ENCODE measurements around the gene TOM1L2.
A peak's percentile ranks its signal among the peaks of the same experiment; 100 is the strongest.

TOM1L2 gene

DNA sequence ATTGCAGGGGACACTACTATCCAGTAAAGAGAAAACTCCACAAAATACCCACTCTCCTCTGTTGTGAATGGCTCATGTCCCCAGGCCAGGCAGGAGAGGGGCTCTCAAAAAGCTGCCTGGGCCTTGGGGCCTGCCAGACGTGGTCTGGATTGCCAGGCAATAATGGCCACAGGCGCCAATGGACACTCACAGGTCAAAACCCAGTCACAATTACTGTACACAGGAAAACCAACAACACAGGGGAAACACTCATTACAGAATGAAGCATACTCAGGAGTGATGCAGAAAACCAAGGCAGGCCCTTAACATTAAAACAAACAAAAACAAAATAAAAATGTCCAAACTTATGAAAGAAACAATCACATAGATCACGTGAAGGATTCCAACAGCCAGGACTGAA is 100.3 kb downstream of the TOM1L2 start:
- DNase-seq: no peak

DNA sequence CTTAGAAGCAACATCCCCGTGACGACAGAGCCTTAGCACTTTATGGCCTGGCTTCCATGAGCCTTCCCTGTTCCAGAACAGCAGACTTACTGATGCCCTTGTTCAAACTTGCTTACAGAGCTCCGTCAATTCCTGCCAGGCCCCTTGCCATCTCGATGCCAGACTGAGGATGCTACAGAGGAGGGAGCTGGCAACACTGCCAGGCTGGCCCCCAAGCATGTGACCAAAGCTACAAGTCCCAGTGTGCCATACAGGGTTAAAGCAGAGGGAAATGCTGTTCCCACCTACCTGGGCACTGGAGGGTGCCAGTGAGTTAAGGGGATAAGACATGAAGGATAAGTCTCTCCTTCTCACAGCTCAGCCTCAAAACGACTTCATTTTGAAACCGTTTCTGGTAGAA is 102.0 kb downstream of the TOM1L2 start:
- no peak for DNase-seq

DNA sequence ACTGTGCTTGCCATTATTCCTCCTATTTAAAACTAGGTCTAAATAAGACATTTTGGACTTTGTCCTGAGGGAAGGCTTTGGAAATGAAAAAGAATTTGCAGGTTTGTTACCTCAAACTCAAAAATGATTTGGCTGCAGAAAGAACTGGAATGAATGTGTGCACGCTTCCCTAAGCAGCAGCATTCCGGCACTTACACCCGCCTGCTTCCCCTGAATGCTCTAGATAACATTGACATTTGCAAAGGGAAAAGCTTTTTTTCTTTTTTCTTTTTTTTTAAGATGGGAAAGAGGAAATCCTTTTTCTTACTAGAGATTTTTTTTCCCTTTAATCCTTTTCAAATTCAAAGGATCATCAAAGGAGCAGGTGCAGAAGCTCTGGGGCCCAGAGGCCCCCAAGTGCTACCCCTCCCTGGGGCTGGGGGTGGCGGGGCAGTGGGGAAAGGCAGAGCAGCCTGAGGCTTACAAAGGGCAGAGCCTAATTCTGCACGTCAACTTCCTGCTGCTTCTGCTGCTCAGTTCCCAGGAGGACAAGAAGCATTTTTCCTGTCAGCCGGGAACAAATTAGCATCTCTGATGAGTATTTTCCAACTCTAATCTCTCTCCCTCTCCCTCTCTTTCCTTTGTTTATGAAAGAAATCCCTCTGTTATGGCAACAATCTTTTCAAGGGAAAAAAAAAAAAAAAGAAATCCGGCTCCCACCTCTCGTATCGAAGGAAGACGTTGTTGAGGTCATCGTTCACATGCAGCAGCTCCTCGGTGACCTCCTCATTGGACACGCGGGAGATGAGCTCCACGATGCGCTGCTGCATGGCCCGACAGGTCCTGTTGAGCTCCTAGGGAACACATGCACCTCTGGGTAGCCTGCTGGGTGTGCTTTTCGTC is 103.3 kb downstream of the TOM1L2 start:
- no peak for DNase-seq

DNA sequence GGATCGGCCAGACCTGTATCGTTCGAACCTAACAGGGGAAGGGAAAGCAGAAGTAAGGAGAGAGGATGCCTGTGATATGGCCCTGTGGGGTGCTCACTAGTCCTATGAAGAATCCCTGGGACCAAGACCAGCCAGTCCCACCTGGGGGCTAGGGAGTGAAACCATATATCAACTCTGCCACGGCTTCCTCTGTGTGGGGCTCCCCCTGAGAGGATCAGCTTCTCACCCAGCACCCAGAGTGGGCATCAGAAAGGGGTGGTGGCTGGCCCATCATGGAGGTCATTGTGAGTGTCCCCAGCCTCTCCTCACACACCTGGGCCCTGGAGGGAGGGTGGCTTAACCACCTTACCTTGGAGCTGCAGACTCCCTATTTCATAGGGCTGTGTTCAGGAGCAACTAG is 105.3 kb downstream of the TOM1L2 start:
- DNase-seq: no peak

DNA sequence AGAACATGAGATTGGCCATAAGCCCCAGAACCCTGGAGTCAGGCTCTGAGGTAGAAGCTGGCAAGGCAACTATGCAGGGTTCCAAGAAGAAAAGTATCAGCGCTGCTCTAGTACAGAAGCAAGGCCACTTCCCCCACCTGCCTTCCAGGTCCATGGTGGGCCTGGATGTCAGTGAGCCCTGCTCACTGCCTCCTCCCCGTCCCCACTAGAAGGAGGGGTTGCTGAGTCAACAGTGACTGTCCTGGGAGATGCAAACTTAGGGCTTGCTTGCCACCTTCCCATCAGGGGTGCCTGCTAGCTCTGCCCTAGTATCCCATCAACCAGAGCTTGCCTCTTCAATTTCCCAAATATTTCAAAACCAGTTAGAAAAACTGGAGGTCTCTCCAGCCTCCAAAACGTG is 105.8 kb downstream of the TOM1L2 start:
- no peak for DNase-seq

DNA sequence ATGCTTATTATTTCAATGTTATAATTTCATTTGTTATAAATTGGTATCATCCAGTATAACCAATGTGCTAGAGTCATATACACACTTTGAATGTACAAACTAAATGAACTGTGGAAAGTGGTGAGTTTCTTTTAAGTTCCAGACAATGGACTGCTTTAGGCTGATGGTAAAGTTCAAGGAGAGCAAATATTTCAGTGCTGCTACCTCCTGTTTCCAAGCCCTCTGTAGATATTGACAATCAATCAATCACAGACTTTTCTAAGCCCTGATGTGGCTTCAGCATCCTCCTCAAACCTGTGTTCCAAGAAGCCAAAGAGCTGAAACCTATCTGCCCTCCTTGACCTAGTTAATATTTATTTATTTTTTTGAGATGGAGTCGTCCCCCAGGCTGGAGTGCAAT is 107.2 kb downstream of the TOM1L2 start:
- no peak for DNase-seq

DNA sequence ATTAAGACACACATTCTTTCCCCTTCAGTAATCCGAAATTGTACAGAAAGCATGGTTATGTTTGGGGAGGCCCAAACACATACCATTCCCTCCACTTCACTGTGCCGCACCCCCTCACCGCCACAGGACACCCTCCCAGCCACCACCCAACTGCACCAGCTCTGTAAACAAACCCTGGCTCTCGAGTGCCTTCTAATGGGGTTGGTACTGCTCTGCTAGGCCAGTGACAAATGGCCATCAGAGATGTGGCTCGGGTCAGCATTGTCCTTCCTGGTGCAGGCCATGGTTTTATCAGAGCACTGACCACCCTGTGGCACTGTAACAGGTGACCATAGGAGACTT is 111.5 kb downstream of the TOM1L2 start:
- no peak for DNase-seq

DNA sequence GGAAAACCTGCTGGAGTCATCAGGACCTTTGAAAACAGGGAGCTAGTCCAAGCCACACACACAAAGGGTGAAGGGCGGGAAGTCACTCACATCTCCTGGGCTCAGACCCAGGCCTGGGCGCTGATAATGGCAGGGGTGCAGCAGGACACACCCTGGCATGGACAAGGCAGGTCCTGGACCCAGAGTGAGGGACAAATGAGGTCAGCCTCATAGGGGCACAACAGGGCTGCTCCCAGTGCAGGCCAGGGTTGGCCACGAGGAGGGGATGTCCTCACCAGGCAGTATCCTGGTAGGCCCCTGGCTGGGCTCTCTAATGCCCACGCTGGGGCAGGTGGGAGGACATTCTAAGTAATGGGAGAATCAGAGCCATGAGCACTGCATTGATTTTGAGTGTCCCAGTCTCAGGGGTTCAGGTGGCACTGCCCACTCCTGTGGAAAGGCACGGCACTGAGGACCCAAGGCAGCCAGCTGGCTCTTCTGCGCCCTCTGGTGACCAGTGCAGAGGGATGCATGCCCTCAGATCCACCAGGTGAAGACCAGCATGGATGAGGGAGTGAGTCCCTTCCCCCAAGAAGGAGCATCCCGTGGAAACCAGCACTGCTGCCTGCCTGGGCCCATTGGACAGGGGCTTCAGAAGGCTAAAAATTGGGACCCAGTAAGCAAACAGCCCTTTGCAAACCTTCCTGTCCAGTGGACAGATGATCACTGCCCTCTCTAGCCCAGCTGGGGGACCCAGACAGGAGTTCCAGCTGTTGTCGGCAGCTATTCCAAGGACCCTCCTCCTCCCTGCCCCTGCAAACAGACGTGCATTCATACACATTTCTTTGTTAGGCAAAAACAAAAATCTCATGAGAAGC is 112.1 kb downstream of the TOM1L2 start:
- DNase-seq: peak; percentile 72

DNA sequence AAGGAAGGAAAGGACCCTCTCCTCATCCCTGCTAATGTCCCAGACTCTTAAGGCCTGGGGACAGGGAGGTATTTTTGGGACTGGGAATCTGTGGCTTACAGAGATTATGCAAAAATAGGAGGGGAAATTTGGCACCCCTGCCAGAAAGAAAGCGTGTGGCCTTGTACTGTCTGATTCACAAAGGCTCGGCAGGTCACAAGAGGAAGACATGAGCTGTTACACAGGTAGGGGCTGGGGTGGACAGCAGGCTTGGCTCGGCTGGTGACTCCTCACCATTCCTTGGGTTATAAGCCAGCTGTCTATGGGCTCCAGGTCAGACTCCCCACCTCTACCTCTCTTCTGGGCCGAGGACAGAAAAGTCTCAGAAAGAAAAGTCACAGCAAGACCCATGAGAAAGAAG is 114.7 kb downstream of the TOM1L2 start:
- no peak for DNase-seq

DNA sequence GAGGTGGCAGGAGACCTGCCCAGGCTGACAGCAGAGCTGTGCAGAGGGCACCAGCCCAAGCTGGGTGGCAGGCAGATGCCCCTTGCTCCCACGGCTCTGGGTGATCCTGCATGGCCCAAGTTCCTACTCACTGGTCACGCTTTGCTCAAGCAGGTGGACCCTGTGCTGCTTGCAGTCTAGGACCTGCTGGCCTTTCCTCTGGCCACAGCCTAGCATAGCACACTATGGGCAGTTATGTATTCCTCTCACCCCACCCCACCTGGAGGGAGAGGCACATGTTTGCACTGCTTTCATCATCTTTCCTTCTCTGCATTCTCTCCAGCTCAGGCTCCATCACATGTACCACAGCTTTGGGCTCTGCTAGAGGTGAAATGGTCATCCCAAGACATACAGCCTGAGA is 115.8 kb downstream of the TOM1L2 start:
- DNase-seq: no peak

DNA sequence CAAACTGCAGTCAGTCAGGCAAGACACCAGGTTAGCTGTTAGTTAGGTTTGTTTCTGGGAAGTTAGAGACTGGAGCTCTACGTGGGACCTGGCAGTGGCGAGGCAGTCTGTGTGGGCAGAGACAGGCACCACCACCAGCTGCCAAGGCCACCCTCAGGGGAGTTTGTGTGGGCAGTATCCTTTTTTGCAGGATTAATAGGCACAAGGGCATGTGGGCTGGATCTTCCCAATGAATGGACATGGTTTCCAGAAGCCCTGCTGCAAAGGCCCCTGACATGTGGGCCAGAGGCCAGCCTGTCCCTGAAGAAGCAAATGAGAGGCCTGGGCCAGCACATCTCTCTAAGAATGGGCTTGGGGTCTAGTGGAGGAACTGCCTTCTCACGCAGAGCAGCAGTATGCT is 116.2 kb downstream of the TOM1L2 start:
- DNase-seq: no peak

DNA sequence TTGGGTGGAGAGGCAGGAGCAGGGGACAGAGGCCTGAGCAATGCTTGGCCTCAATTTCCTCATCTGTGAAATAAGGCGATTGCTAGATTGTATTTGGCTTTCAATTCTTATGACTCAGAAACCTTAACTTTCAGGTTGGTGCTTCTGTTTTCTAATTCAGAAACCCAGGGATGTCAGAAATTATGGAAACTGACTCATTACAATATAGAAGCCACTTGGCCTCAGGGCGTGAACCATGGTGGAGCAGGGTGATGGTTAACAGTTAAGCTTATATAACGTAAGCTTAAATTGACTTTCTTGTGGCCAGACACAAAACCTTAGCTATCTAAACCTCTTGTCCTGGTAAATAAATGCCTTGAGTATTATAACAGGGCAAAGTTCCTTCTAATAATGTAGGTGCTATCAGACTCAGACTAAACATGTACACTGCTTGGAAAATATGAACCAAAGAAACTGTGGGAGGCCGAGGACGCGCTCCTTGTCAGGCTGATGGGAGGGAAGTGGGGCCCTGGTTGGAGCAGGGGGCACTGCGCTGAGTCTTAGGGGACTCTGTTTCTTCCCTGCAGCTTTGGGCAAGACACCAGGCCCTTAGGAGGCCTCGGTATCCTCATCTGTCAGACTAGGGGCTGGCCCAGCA is 118.3 kb downstream of the TOM1L2 start:
- DNase-seq: no peak

DNA sequence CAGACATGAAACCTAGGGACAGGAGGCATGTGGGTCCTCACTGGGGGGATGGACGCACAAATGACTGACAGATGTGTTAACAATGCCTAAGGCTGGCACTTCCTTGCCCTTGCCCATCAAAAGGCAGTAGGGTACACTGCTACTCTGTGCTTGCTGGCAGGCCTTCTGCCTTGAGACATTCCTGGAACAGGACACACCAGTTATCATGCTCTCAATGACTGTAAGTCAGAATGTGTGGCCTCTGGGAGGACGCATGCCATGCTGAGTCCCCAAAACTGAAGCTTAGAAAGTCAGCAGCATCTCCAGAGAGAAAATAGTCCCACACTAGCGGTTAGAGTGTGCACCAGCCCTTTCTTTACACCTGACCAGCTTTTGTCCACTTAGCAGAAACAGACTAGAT is 119.3 kb downstream of the TOM1L2 start:
- no peak for DNase-seq

DNA sequence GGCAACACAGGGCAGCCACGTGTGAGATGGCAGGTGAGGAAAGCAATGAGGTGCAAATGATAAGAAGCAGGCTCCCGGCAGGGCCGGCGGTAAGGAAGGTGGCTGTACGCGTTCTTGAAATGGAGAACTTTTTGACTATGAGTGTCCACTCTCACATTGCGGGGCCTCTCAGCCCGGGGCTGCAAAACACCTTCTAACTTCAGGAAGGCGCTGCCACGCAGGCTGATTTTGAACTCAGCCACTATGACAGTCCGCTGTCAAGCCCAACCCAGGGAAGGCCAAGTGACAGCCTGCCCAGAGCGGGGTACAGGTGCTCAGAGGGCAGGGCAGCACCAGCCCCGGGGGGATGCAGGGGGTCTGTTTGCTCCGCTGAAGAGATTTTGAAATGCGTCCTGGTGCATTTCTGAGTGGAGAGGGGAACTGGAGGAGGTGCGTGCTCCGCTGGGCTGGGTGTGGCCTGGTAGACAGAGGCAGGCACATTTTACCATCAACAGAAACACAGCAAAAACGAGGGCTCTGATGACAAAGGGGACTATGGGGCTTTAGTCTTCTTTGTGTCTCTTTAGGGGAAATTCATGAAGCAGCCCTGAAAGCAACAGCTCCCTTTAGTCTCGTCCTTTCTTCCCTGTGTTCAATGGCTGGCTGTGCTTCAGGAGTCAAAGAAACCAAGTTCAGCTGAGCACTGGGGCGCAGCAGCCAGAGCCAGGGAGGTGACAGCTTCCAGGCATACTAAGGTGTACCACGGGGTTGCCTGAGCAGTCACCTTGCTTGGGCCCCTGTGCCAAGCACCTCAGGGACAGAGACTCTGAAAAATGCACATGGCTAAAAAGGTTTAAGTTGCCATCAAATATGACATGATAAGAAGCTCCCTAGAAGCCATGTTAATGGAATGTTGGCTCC is 120.8 kb downstream of the TOM1L2 start:
- no peak for DNase-seq

DNA sequence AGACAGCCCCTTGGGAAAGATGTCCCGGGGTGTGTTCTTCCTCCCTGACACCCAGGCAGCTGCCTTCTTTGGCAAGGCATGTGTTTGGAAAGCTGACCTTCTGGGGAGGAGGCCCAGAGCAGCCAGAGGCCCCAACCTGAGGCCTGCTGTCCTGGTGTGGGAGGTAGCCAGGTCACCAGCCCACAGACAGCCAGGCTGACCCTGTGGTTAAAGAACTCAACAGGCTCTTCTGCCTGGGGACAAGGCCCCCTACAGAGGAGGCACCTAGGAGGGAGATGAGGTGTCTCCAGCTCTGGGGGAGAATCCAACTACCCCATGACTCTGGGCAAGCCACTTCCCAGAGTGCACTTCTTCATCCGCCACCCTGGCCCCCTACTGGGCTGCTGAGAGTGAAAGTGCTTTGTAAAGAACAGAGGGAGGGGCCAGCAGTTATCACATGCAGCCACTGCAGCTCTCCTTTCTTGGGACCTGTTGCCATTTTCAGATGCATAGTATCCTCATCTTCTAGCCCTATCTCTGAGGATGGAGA is 122.3 kb downstream of the TOM1L2 start:
- DNase-seq: peak; percentile 78

DNA sequence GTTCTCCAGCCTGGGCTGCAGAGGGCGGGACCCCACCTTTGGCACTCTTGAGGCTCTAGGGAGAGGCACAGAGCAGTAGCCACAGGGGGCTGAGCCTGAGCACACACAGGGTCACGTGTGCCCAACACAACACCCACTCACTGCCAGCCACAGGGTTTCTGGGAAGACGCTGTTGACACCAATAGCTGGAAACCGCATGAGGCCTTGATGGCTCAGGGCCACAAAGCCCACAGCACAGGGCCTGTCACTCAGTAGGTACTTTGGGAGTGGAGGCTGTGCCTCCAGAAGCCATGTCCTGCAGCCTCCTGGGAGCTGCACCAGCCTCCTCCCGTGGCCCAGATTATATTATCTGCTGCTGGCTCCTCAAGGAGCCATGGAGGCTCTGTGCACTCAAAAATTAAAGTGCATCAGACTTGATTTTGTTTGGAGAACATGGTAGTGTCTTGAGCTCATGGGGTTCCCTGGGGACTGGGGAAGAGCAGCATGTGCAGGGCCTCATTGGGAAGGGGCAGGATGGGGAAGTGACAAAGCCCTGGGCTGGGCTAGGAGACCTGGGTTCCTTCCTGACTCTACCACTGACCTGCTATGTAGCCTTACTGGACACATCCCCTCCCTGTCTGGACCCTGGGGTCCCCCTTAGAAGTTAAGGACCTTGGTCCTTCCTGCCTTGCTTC is 122.9 kb downstream of the TOM1L2 start:
- peak; percentile 89 for DNase-seq

DNA sequence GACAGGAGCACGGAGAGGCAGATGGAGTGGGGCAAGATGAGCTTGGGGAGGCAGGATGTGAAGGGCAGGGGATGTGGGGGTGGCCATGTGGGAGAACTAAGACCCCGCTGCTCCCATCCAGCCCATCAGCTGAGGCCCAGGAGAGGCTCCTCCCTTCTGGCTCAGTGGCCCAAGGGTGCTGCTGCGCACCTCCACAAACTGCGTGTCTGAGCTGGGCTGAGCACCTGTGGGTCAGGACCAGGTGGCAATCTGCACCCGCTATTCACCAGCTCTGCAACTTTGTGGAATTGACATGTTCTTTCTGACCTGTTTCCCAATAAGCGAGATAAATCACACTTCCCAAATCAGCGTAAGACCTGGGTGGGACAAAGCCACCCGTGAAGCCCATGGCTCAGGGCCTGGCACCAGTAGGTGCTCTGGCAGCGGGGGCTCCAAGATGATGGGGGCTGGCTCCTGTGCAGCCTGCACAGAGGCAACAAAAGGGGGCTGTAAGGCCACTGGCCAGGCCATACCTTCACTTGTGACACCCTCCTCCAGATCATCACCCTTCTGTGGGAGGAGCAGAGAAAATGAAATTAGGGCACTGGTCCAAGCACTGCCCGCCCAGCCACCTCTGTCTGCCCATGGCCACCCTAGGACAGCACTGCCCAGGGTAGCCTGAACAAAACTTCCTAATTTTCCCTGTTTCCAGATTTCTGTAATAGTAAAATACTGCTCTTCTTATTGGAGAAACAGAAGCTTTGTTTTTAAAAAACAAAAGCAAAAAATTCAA is 123.7 kb downstream of the TOM1L2 start:
- no peak for DNase-seq

DNA sequence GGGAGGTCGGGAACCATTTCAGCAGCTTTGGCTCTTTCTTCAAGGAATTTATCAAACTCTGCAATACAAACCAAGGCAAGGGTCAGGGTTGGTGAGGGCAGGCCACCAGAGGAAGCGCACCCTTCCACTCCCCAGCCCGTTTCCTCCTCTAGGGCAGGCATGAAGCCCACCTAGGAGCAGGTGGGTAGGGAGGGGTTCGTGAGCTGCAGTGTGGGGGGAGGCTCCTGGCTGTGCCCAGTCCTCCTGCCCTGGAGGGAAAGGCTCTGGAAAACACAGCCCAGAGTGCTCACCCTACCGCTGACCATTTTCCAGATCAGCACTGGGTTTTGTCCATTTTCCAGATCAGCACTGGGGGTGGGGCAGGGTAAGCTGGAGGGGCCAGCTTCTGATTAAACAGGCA is 124.5 kb downstream of the TOM1L2 start:
- no peak for DNase-seq

DNA sequence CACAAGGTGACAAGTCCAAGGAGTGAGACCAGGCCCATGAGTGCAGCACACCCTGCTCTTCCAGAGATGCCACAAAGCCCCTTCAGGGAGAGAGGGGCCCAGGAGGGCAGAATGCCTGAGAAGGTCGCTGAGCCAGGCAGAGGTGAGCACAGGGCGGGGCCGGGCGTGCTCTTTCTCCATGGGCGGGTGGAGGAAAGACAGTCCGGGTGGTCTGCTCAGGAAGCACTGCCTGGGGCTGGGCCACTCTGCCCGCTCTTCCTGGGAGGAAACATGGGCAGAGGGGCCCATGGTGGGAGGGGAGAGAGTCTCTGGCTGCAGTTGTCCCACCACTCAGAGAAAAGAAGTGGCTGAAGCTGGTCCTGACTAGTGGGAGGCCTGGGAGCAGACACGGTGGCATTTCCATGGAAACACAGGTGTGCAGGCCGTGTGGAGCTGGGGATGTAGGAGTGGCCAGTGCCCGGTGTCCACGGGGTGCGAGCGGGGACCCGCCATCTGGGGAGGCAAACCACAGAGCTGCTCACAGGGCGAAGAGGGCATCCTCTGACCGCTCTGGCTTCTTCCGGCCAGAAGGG is 125.0 kb downstream of the TOM1L2 start:
- DNase-seq: no peak

DNA sequence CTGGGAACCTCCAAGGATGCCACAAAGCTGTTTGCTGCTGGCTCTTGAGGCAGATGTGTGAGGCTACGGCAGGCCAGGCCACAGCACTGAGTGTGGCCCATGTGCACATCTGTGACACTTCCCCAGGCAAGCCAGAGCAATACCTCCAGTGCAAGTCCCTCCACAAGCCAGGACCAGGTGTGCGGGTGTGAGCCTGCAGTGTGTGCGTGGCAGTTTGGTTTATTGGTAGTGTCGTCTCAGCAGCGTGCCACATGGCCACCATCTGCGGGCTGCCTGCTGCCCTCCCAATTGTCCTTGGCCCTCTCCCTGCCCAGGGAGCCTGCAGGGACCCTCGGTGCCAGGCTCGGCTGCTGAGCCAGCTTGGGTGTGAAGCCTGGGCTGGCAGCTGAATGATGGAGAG is 125.6 kb downstream of the TOM1L2 start:
- no peak for DNase-seq

DNA sequence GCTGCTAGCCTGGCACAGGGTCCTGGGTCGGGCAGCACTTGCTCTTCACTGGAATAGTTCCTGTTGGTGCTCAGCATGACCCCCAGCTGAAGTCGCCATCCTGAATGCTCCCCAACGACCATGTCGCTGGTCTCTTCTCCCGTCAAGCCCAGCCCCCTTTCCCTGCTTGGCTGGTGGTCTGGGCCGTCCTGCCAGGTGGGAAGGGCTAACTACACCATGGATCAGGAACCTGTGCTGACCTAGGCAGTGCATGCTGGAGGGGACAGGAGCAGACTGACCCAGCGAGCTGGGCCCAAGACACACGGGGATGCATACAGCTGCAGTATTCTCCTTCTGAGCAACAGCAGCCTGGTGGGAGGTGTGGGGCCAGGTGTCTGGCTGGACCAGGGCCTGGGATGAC is 126.2 kb downstream of the TOM1L2 start:
- no peak for DNase-seq

Data from CD4-positive, alpha-beta T cell treated with Interleukin-15 for 1 hour (primary cell).